CD4-positive, alpha-beta T cell treated with Interleukin-4 for 4 hours (primary cell): ENCODE data around the gene PASD1.
"Not testable (repeated sequence)": the region's sequence is repeated elsewhere in the genome, so short reads cannot be mapped to it uniquely, and the experiment has no call there.

Experiments used
- DNase-seq: peaks from one replicate; pipeline ENCODE4 v3.0.0-alpha.2; 2020

The PASD1 gene

DNA sequence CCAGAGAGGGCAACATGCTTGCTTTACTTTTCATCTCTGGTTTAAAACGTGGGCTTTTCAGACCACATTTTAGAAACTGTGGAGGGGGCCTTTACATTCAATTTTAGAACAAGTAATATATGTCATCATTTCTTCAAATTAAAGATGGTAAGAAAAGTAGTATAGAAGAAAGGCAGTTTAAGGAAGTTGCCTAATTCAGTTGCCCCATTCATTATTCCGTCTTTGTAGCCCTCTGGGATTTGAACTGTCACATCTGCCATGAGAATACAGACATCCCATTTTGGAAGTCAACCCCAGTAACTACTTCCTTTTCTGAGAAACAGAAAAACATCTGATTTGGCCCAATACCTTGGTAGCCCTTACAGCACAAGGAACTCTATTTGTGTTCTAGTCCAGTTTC lies 61.2 kb downstream of the PASD1 start:
- no peak for DNase-seq

DNA sequence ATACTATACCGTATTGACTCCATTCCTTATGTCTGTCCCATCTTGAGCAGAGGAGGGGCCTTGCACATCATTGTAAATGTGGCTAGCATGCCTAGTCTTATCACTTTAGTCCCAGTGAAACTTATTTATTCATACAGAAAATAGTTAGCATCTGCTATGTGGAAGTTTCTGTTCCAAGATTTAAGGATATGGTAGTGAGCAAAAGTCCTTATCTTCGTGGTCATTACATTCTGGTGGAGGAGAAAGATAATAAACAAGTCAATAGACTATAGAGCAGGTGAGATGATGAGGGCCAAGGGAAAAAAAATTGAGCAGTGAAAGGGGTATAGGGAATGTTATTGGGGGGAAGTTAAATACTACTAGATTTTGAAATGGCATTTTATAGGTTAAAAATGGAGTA lies 68.3 kb downstream of the PASD1 start:
- no peak for DNase-seq

DNA sequence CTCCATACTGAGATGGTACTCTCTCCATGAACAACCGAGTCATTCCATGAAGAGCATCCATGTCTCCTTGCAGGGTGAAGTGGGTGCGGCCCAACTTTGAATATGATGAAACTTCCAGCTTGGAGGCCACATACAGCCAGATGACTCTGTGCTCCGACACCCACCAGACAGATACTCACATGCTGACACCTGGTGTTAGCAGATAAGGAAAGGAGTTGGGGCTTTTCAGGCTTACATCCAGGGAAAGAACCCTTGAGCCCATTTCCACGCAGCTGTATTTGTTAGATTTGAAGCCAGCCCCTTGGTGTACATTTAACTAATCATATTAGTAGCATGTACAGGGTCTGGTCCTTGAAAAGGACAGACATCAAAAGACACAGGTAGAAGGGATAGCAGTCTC lies 69.7 kb downstream of the PASD1 start:
- no peak for DNase-seq

DNA sequence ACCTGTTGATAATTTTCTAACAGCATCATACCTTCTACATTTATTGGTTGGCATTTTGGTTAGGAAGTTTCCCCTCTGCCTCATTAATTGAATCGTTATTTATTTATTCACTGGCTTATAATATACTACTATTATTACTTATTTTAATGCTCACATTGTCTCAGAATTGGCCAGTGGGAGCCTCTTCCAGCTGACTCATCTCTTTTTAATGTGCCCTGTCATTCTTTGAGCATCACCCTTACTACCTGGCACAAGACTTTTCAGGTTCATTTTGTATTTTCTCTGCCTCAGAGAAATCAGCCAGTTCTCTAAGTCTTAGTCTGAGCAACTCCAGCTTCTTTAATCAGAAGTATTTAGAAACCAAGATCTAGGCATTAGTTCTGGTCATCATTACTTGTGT lies 71.5 kb downstream of the PASD1 start:
- DNase-seq = no peak

DNA sequence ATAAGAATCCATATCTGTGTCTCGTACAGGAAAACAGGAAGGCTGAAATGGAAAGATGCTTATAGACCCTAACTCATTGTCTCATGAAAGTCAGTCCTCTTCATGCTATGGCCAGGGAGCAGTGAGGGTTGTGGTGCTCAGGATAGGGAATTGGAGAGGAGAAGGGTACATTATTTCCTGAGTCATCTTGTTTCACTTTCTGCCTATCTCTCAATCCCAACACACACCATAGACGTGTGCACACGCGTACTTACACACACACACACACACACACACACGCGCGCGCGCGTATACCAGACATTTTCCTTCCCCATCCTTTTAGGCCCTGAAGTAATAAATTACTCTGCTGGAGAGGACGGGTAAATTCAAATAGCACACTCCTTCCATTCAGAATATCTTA lies 78.1 kb downstream of the PASD1 start:
- no peak for DNase-seq

DNA sequence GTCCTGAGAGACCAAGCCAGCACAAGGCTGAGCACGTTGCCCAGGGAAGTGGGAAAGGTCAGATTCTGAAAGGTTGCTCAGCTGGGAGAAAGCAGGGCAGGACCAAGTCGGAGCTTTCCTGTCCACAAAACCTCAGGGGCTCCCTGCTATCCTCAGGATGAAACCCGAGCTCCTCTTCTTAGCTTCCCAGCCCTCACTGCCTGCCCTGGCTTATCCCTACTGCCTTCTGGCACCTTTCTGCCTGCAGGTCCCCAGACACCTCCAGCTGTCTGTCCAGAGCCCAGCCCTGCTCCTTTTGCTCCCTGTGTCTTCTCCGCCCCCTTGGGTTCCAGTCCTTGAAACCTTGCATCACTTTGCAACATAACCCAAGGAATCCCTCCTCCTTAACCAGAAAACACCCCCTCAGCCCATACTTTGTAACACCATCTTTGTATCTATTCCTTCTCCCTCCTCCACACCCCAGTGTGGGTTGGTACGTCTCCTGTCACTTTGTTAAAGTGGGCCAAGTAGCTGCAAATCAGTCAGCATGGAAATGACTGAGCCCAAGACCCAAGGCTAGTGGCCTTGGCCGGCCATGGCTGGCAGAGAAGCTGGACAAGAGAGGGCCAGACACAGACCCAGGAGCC lies 111.8 kb downstream of the PASD1 start:
- no peak for DNase-seq

DNA sequence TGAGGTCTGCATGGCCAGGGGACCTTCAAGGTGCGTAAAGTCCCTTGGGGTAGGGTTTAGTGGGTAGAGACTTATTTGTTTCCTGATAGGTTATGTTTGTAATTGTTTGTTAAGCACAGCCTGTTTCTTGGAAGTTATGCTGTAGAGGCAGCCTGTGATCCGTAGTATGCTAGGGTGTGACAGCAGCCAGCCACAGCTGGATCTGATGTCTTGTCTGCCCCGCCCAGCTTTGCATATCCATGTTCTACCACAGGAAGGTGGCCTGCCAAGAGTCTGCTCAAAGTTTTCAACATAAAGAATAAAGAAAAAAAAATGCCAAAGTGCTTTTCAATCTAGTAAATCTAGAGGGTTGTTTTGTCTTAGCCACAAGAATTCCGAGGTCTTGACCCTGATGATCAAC lies 112.7 kb downstream of the PASD1 start:
- DNase-seq = no peak

DNA sequence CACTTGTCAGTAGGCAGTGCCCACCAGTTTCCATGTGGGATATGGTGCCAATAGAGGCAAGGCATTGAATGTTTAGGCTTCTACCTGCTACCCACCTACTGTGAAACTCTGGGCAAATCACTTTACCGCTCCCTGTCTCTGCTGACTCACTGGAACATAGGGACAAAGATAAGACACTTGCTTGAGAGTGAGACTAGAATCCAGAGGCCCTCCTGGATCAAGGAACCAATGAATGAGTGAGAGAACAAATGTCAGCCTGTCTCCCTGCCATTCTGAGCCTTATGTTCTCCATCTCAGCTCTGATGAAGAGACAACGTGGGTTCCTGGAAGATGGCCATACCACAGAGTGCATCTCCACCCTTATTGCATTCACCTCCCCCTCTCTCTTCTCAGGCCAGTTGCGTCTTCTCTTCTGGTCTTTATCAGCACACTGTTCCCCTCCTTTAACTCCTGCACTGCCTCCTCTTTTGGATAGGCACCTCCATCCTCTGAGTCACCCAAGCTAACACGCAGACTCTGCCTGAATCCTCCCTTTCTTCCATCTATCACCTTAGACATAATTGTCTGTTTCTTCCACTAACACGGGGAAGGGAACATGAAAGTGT lies 116.4 kb downstream of the PASD1 start:
- DNase-seq = no peak

DNA sequence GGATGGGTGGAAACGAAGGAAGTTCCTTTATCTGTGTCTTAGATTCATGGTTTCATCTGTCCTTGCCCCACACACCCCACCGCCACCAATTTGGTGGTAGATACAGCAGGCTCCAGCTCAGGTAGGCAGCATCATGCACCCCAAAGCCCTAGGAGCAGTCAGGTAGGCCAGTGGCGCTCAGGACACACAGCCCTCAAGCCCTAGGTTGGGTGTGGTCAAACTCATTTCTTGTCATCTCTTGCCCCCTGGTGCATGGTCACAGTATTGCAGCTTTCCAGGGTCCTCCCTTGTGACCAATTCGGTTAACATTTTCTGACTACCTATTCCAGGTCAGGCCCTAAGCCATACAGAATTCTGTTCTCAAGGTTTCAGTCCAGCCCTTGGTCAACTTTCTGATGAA lies 117.3 kb downstream of the PASD1 start:
- DNase-seq = peak; percentile 36

DNA sequence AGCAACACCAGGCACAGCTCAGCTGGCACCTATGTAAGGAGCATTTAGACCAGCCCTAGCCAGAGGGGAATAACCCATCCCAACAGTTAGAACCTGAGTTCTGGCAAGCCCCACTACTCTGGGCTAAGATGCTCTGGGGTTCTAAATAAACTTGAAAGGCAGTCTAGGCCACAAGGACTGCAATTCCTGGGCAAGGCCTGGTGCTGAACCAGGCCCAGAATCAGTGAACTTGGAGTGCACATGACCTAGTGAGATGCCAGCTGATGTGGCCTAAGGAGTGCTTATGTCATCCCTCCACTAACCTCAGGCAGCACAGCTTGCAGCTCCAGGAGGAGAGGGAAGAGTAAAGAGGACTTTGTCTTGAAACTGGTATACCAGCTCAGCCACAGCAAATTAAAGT lies 124.2 kb downstream of the PASD1 start:
- DNase-seq = no peak

DNA sequence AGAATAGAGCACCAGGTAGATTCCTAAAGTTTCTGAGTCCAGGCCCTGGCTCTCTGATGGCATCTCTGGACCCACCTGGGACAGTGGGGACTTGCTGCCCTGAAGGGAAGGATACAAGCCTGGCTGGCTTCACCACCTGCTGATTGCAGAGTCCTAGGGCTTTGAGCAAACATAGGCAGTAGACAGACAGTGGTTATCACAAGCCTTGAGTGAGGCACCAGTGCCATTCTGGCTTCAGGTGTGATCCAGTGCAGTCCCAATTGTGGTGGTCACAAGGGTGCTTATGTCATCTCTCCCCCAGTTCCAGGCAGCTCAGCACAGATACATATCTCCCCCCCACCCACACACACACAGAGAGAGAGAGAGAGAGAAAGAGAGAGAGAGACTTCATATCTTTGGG lies 125.2 kb downstream of the PASD1 start:
- no peak for DNase-seq

DNA sequence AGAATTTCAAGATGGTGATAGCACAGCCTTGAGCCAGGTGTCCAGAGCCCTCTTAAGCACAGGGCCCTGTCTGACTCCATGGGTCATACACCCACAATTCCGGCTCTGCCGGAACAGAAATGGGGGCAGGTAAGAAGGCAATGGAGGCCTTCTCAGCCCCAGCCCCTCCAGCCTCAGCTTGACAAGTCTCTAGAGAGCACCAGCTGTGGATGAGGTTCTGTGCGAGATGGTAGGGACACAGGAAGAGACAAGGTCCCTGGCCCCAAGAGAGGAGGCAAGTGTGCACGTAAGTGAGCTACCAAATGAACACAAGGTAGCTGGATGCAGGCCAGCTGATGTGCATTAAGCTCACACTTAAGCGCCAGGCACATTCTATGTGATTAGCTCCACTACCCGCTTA lies 129.3 kb downstream of the PASD1 start:
- no peak for DNase-seq

DNA sequence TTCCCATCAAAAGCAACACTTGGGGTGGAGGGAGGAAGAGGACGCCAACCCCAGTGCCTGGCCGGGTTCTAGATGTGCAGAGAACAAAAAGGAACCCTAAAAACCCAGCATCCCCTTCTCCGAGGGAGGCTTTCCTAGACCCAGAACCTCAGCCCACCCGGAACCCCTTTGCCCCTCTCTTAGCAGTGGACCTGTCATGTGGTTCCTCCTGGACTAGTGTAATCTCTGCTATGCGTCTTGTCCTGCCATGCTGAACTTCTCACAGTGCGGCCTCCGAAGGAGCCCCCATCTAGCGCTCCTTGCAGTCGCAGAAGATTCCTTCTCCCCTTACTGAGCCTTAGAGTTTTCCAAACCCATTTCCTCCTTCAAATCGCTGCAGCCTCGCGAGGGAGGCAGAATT lies 130.6 kb downstream of the PASD1 start:
- DNase-seq = no peak

DNA sequence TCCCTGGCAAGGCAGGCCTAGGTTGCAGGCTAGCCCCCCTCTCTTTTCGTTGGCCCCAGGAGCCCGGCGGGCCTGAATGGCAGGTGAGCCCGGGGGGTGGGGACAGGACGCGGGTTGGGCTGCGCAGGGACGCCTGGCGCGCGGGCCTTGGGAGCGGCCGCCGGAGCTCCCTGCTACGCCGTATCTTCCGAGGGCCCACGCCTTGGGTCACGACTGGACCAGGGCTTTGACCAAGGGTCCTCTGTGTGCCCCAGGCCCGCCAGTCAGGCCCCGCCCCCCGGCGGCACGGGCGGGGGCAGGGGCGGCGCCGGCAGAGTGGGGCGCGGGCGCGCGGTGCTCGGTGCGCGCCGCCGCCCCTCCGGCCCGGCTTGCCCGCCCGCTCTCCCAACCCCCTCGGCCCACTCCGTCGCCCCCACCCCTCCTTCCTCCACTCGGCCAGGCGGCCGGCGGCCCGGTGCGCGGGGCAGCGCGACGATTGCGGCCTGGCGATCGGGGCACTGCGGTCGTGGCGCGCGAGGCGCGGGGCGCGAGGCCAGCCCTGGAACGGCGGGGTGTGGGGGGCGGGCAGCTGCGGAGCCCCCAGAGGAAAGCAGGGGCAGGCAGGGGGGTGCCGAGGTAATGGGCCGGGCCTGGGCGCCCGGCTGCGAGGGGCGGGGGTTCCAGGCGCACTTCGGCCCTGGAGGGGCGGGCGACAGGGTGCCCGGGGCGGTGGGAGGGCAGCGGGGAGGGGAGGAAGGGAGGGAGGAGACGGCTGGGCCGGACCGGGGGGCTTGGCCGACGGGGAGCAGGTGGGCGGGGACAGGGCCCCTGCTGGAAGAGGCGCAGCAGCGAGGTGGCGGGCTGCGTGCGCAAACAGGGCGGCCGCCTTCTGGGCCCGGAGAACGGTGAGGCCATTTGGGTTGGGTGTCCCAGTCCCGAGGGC lies 131.4 kb downstream of the PASD1 start, which contains the start of gene PRRG3:
Gene PRRG3 (plus strand): TSS at position 798 of the 922 bp plus-strand sequence. CDS start 3,357 bp downstream, outside the sequence.
- DNase-seq = no peak

DNA sequence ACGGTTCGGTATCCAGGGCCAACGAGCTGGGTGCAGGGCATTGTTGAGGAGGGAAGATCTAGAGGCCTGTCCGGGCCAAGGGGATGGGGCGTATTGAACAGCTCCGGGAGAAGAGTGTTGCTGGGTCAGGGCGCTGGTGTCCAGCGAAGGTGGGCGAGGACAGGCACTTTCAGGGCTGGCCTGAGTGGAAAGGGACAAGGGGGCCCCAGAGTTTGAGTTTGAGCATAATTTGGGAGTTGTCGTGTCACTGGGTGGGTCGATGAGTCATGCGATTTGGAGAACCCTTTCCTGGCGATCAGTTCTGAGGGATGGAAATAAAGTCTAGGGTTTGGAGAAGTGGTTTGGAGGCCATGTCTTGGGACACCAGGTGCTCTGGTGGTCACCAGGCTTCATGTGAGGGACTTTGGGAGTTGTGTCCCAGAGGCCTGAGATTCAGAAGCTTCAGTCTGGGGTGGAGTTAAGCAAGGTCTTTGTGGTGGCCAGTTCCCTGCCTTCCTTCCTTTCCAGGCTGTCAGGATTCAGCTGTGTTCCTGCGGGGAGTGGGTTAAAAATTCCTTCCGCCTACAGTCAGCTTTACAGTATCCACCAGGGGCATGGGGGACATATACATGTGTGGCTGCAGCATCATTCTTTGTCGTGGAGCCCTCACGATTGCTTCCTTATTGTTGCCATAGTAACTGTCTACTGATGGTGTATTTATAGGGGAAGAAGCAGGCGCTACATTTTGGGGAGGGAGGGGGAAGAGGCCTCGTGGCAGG lies 132.3 kb downstream of the PASD1 start:
- no peak for DNase-seq

DNA sequence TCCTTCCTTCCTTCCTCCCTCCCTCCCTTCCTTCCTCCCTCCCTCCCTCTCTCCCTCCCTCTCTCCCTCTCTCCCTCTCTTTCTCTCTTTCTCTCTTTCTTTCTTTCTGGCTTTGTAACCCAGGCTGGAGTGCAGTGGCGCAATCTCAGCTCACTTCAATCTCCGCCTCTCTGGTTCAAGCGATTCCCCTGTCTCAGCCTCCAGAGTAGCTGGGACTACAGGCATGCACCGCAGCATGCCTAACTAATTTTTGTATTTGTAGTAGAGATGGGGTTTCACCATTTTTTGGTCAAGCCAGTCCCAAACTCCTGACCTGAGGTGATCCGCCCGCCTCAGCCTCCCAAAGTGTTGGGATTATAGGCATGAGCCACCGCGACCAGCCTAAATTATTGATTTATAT lies 133.6 kb downstream of the PASD1 start:
- not testable (repeated sequence) for DNase-seq

DNA sequence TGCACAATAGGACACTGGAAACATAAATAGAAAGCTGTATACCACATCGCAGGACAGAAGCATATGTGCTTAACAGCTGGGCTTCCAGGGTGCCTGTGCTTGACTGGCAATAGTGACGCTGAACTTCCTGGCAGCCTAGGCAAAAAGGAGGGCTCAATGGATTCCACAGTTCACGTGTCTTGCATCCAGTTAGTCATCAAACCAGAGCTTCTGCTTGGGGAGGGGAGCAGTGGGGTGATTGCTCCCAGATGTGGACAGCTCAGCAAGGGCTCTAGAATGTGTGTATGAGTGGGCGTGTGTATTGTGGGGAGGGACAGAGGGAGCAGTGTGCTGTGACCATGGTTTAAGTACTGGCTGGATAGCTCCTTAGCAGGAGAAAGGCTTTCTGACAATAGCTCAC lies 134.0 kb downstream of the PASD1 start:
- DNase-seq = no peak

DNA sequence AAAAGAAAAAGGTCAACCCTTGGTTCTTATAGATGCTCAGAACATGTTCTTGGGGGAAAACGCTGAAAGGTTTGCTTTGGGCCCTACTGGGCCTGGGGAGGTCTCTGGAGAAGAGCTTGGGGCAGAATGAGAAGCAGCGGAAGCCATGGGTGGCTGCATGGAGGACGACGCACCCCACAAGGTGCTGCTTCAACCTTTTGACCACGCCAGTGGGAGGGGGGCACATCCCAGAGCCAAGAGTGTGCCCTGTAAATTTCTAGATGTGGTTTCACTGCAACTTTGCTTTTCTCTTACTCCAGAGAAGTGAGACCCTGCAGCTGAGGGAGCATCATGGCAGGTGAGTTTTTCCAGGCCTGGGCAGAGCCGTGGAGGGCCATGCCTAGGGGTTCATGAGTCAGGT lies 135.0 kb downstream of the PASD1 start:
- DNase-seq = no peak

DNA sequence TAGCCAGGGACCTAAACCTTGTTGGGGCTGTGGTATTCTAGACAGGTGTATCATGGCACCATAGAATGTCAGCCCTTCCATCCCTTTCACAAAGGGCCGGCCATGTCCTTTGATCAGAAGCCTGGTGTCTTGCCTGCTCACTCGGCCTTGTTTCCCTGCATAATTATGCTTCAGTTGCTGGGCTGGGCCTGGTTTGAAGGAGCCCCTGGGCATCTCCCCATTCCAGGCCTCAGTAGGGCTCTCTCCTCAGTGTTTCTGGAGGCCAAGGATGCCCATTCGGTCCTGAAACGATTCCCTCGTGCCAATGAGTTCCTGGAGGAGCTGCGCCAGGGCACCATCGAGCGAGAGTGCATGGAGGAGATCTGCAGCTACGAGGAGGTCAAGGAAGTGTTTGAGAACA lies 136.3 kb downstream of the PASD1 start:
- DNase-seq = no peak

DNA sequence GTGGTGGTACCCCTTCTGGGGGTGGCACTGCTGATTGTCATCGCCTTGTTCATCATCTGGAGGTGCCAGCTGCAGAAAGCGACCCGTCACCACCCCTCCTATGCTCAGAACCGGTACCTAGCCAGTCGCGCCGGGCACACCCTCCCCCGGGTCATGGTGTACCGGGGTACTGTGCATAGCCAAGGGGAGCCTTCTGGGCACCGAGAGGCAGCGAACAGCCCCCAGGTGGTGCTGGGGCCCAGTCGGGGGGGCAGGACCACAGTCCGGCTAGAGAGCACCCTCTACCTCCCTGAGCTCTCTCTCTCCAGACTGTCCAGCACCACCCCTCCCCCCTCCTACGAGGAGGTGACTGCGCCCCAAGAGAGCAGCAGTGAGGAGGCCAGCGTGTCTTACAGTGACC lies 137.1 kb downstream of the PASD1 start:
- no peak for DNase-seq

DNA sequence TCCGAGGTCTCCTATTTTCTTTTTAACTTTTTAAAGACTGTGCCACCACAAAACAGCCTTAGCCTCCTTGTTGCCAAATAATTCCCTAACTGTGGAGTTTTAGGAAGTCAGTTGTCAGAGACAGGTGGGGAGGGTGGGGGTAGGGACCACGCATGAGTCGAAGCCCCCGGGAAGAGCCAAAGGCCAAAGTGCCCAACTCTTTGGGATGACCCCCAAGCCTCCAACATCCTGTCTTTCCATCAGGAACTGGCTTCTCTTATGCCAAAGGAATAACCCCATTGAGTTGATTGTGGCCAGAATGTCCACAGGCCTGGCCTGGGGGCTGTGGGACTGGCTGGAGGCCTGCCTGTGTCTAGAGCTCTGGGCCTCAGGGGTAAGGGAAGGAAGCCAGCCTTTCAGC lies 137.6 kb downstream of the PASD1 start:
- DNase-seq = no peak

DNA sequence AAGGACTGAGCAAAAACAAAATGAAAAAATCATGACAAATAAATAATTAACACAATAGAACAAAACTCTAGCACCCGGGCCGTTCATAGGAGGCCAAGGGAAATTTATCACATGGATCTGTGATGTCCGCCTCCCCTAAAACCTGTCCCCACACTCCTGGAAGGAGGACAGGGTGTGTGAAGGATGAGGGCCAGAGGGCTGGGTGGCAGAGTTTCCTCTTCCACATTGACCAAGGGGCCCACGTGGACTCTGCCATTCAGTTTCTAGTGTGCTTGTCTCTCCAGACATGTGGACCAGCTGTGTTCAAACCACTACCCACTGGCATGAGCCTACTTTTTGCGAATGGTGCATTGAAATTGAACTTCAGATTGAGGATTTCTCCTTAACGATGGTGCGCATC lies 138.1 kb downstream of the PASD1 start:
- no peak for DNase-seq

DNA sequence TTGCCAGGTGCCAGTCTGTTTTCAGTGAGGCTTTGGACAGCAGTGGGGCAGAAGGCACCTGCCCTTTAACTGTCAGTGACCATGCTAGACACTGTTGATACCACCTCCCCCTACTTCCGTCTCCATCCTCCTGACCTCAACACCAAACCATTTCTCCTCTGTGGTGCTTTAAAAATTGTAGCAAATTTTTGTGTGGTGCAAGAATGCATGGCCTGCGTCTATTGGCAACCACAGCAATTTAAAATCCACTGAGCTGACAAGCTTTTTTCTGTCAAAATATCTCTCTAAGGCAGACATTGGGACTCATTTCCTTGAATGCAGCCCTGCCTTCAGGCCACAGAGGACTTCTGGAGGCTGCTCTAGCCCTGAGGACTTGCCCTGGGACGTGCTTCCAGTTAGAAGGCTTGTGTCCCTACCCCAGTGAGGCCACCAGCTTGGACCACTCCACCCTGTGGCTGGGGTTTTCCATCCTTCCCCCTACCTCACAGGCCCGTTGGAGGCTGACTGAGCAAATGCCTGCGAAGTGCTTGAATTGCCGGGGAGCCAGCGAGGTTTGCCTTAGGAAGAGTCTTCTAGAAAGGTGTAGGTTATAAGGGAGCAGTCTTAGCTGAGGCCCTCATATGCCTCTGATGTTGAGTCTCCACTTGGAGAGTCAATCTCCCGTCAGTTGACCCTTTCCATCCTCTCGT lies 138.7 kb downstream of the PASD1 start:
- DNase-seq = no peak
